DOHH2 (cell line): ENCODE data around the gene CDK4.

Experiments used
- EZH2phosphoT487 ChIP-seq: fragments of 200-600 bp; sonication (generic); IDR thresholded peaks from 2 replicates; pipeline ENCODE4 v1.6.1; 2017; ENCODE audit warnings: borderline replicate concordance, mild to moderate bottlenecking, antibody characterized with exemption, low read length, moderate library complexity, mixed read lengths
- TF ChIP-seq, protein P1 (sequence below): fragments of 200-600 bp; sonication (generic); IDR thresholded peaks from one replicate; pipeline ENCODE4 v1.5.1; 2014; ENCODE audit warnings: antibody characterized with exemption, mild to moderate bottlenecking, low read depth, low read length; ENCODE audit not compliant: poor library complexity, severe bottlenecking

- TF ChIP-seq, protein P1, sequence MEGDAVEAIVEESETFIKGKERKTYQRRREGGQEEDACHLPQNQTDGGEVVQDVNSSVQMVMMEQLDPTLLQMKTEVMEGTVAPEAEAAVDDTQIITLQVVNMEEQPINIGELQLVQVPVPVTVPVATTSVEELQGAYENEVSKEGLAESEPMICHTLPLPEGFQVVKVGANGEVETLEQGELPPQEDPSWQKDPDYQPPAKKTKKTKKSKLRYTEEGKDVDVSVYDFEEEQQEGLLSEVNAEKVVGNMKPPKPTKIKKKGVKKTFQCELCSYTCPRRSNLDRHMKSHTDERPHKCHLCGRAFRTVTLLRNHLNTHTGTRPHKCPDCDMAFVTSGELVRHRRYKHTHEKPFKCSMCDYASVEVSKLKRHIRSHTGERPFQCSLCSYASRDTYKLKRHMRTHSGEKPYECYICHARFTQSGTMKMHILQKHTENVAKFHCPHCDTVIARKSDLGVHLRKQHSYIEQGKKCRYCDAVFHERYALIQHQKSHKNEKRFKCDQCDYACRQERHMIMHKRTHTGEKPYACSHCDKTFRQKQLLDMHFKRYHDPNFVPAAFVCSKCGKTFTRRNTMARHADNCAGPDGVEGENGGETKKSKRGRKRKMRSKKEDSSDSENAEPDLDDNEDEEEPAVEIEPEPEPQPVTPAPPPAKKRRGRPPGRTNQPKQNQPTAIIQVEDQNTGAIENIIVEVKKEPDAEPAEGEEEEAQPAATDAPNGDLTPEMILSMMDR = no peak
- TF ChIP-seq EZH2phosphoT487 = no peak
Observed at GRCh38 chr12:57767305-57767698, 15.2 kb upstream of the CDK4 start.
